ENCODE measurements around the gene SOX8.

Gene SOX8

DNA sequence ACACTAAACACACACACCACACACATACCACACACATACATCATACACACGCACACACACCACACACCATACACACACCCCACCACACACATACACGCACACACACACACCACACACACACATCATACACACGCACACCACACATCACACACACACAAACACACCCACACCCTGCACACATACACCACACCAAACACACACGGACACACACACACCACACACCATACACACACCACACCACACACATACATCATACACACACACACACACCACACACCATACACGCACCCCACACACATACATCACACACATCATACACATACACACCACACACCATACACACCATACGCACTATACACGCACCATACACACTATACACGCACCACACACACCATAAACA is 3.7 kb upstream of the SOX8 start:
- DNase-seq (ENCODE audit: low spot score), result no peak
- no peak for TF ChIP-seq CTCF (IDR thresholded peaks at IDR 0.05; ENCODE audit: borderline replicate concordance, control extremely low read depth, extremely low read depth, insufficient read depth, missing control alignments)
- in situ Hi-C loops (cut with MboI; ENCODE audit: low sequenced_read_pairs, unreplicated experiment), result no loop called here

GRCh38 chr16:978403-978802 is 3.2 kb upstream of the SOX8 start:
- TF ChIP-seq CTCF (IDR thresholded peaks at IDR 0.05; ENCODE audit: borderline replicate concordance, control extremely low read depth, extremely low read depth, insufficient read depth, missing control alignments), result no peak
- in situ Hi-C loops (cut with MboI; ENCODE audit: low sequenced_read_pairs, unreplicated experiment), result no loop called here
- DNase-seq (ENCODE audit: low spot score), result no peak

GRCh38 chr16:979147-979546 is 2.4 kb upstream of the SOX8 start:
- in situ Hi-C loops (cut with MboI; ENCODE audit: low sequenced_read_pairs, unreplicated experiment), result no loop called here

GRCh38 chr16:979859-980594 is 1.5 kb upstream of the SOX8 start:
- no peak for DNase-seq (ENCODE audit: low spot score)
- in situ Hi-C loops (cut with MboI; ENCODE audit: low sequenced_read_pairs, unreplicated experiment), result no loop called here
- no peak for TF ChIP-seq CTCF (IDR thresholded peaks at IDR 0.05; ENCODE audit: borderline replicate concordance, control extremely low read depth, extremely low read depth, insufficient read depth, missing control alignments)

More at GRCh38 chr16:979147-979546, 2.4 kb upstream of the SOX8 start:
- DNase-seq (ENCODE audit: low spot score), result no peak
- no peak for TF ChIP-seq CTCF (IDR thresholded peaks at IDR 0.05; ENCODE audit: borderline replicate concordance, control extremely low read depth, extremely low read depth, insufficient read depth, missing control alignments)

DNA sequence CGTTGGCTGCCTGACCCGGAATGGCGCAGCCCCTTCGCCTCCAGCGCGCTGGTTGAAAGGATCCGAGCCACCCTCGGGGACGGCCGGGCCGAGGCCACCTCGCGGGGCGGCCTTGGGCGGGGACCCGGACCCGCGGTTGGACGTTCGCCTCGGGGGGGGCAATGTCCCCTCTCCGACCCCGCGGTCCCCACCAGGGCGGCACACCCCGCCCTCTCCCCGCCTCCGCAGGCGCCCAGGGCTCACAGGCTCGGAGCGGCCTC is 1.0 kb upstream of the SOX8 start:
- no peak for DNase-seq (ENCODE audit: low spot score)
- TF ChIP-seq CTCF (IDR thresholded peaks at IDR 0.05; ENCODE audit: borderline replicate concordance, control extremely low read depth, extremely low read depth, insufficient read depth, missing control alignments), result no peak
- in situ Hi-C loops (cut with MboI; ENCODE audit: low sequenced_read_pairs, unreplicated experiment), result no loop called here

GRCh38 chr16:982145-983043 is 824 bp downstream of the SOX8 start:
- no peak for DNase-seq (ENCODE audit: low spot score)
- no peak for TF ChIP-seq CTCF (IDR thresholded peaks at IDR 0.05; ENCODE audit: borderline replicate concordance, control extremely low read depth, extremely low read depth, insufficient read depth, missing control alignments)
- in situ Hi-C loops (cut with MboI; ENCODE audit: low sequenced_read_pairs, unreplicated experiment), result no loop called here

Measured in GM13976 (cell line).